ENCODE results near the gene STX5.

Gene STX5

GRCh38 chr11:62804310-62805075 is 27.4 kb downstream of the STX5 start:
- H3K36me3 ChIP-seq (replicated peaks; ENCODE audit: insufficient read depth, low read length): peaks cover 20% of the 10 kb centered on the region
- no peaks in the 10 kb centered on the region for H3K9me2 ChIP-seq (replicated peaks; ENCODE audit: insufficient read depth, low read length)
- H2AFZ ChIP-seq (ENCODE audit: low read length): no peak overlapping the region
- peak overlapping the region; percentile 90 for H3K4me2 ChIP-seq (ENCODE audit: low read depth, low read length)
- H3K27me3 ChIP-seq (replicated peaks; ENCODE audit: insufficient read depth, low read length): no peaks in the 10 kb centered on the region
- no peaks in the 10 kb centered on the region for H4K20me1 ChIP-seq (ENCODE audit: insufficient read depth, low read length)
- peak overlapping the region; percentile 66 for H3K9ac ChIP-seq (ENCODE audit: low read length)
- peak; percentile 36 for DNase-seq
- peaks cover 23% of the 10 kb centered on the region for H3F3A ChIP-seq (ENCODE audit: insufficient read depth, low read length)
- peaks cover 33% of the 10 kb centered on the region for H3K79me2 ChIP-seq (ENCODE audit: low read length)
- H3K4me3 ChIP-seq (ENCODE audit: low read length): peak overlapping the region; percentile 70
- H3K9me3 ChIP-seq (replicated peaks; ENCODE audit: insufficient read depth, low read length): no peaks in the 10 kb centered on the region
- TF ChIP-seq EZH2phosphoT487 (IDR thresholded peaks at IDR 0.05; ENCODE audit: low read length): no peak
- TF ChIP-seq EZH2 (optimal IDR thresholded peaks at IDR 0.05; ENCODE audit: low read depth, low read length): no peak
- TF ChIP-seq CTCF (IDR thresholded peaks at IDR 0.05; ENCODE audit: low read length): no peak
- H3K4me1 ChIP-seq (ENCODE audit: low read length): peaks cover 35% of the 10 kb centered on the region
- peak overlapping the region; percentile 89; the same call in 1 of the 2 replicates for H3K27ac ChIP-seq (ENCODE audit: low read length)

GRCh38 chr11:62801071-62801470 is 30.8 kb downstream of the STX5 start:
- no peaks in the 10 kb centered on the region for H3K27me3 ChIP-seq (replicated peaks; ENCODE audit: insufficient read depth, low read length)
- peaks cover 33% of the 10 kb centered on the region for H3K79me2 ChIP-seq (ENCODE audit: low read length)
- H3K4me2 ChIP-seq (ENCODE audit: low read depth, low read length): no peak overlapping the region
- peaks cover 21% of the 10 kb centered on the region for H3K36me3 ChIP-seq (replicated peaks; ENCODE audit: insufficient read depth, low read length)
- no peaks in the 10 kb centered on the region for H3K9me3 ChIP-seq (replicated peaks; ENCODE audit: insufficient read depth, low read length)
- H4K20me1 ChIP-seq (ENCODE audit: insufficient read depth, low read length): no peaks in the 10 kb centered on the region
- TF ChIP-seq CTCF (IDR thresholded peaks at IDR 0.05; ENCODE audit: low read length) (no peak), EZH2phosphoT487 (IDR thresholded peaks at IDR 0.05; ENCODE audit: low read length) (no peak), EZH2 (optimal IDR thresholded peaks at IDR 0.05; ENCODE audit: low read depth, low read length) (no peak)
- H3K4me1 ChIP-seq (ENCODE audit: low read length): peaks cover 9% of the 10 kb centered on the region
- H3K27ac ChIP-seq (ENCODE audit: low read length): no peak overlapping the region
- no peak overlapping the region for H3K4me3 ChIP-seq (ENCODE audit: low read length)
- no peaks in the 10 kb centered on the region for H3K9me2 ChIP-seq (replicated peaks; ENCODE audit: insufficient read depth, low read length)
- H3K9ac ChIP-seq (ENCODE audit: low read length): no peak overlapping the region
- peaks cover 5% of the 10 kb centered on the region for H3F3A ChIP-seq (ENCODE audit: insufficient read depth, low read length)
- no peak for DNase-seq
- H2AFZ ChIP-seq (ENCODE audit: low read length): no peak overlapping the region

DNA sequence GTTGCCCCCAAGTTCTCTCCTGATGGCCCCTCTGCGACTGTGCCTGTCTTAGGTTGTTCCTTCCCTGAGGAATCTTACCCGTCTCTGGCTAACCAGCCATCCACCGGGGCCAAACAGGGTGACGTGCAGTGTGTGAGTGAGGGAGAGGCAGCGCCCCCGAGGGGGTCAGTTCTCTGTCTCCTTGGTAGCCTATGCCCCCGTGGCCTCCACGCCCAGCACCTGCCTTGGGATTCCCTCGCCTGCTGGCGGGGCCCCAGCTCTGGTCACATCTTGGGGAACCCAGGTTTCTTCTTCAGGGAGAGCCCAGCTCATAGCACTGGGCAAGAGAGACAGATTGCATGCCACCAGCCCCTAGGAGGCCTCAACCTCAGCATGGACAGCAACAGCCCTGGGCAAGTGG is 32.4 kb downstream of the STX5 start:
- Histone ChIP-seq H3F3A (ENCODE audit: insufficient read depth, low read length) (no peaks in the 10 kb centered on the region), H3K9ac (ENCODE audit: low read length) (no peak overlapping the region), H2AFZ (ENCODE audit: low read length) (no peak overlapping the region), H3K9me2 (replicated peaks; ENCODE audit: insufficient read depth, low read length) (no peaks in the 10 kb centered on the region), H3K79me2 (ENCODE audit: low read length) (peaks cover 28% of the 10 kb centered on the region), H3K27me3 (replicated peaks; ENCODE audit: insufficient read depth, low read length) (no peaks in the 10 kb centered on the region), H3K4me2 (ENCODE audit: low read depth, low read length) (no peak overlapping the region), H3K4me3 (ENCODE audit: low read length) (no peak overlapping the region), H3K36me3 (replicated peaks; ENCODE audit: insufficient read depth, low read length) (peaks cover 23% of the 10 kb centered on the region), H4K20me1 (ENCODE audit: insufficient read depth, low read length) (no peaks in the 10 kb centered on the region), H3K4me1 (ENCODE audit: low read length) (0 out of 2 replicates have a peak, but pooled peaks cover 8% of the 10 kb centered on the region), H3K27ac (ENCODE audit: low read length) (no peak overlapping the region), H3K9me3 (replicated peaks; ENCODE audit: insufficient read depth, low read length) (no peaks in the 10 kb centered on the region)
- DNase-seq: no peak
- TF ChIP-seq EZH2phosphoT487 (IDR thresholded peaks at IDR 0.05; ENCODE audit: low read length) (no peak), EZH2 (optimal IDR thresholded peaks at IDR 0.05; ENCODE audit: low read depth, low read length) (no peak), CTCF (IDR thresholded peaks at IDR 0.05; ENCODE audit: low read length) (no peak)

Data from MM.1S (cell line).